Gastroesophageal sphincter (tissue), 3 donors: ENCODE results near the gene KCTD1.

ENCODE experiments used
- EP300 ChIP-seq: sonication (generic); formaldehyde crosslinking; IDR thresholded peaks from one replicate; pipeline ENCODE4 v1.6.1; 2017; ENCODE audit warnings: antibody characterized with exemption, mild to moderate bottlenecking
- POLR2A ChIP-seq, 2 donors: fragments of 450-650 bp; IDR thresholded peaks; one replicate each; pipeline ENCODE4 v1.6.1; 2017; ENCODE audit warnings: antibody characterized with exemption in 2 of 2, mild to moderate bottlenecking in 2 of 2, moderate library complexity in 1 of 2
- POLR2AphosphoS5 ChIP-seq: sonication (generic); formaldehyde crosslinking; IDR thresholded peaks from one replicate; pipeline ENCODE4 v1.6.1; 2017; ENCODE audit warnings: antibody characterized with exemption
- TF ChIP-seq, protein P1 (sequence below), 4 experiments: fragments of 200-600 bp in 2 of 4; fragments of 450-650 bp in 2 of 4; sonication (generic) in 1 of 4; IDR thresholded peaks; one replicate each; pipeline ENCODE4 v1.5.1; 2017 to 2019; ENCODE audit warnings: antibody characterized with exemption in 4 of 4, mild to moderate bottlenecking in 2 of 4, moderate library complexity in 2 of 4

DNA sequence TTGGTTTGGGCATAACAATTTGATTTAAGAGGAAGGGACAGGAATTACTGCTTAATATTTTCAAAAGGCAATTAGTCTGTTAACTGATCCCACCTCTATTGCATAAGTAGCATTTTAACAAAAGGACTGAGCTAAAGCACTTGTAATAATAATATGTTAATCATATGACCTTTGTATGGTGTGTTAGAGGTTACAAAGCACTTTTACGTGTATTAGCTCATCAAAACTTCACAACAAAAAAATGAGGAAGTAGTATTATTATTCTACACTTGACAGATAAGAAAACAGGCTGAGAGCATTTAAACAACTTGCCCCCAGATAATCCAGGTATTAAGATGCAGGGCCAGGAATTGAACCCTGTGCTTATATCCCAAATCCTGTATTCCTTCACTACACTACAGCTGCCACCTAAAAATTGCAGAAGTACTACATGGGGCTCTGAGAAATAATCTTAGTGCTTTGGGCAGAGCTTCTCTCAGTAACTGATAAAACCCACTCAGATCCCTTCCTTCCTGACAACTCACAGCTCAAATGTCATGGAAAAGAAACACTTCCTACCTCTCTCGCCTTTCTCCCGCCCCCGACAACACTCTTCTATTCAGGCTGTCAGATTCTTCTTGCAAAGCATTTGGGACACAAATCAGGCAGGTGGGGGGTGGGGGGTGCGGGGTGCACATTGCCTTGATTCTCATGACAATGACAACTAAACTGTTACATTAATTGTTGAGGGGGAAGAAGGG, 20.7 kb upstream of the KCTD1 start:
- TF ChIP-seq POLR2AphosphoS5 (no peak), POLR2A (IDR thresholded peaks at IDR 0.05) (no peak), EP300 (no peak)
- TF ChIP-seq, protein P1, sequence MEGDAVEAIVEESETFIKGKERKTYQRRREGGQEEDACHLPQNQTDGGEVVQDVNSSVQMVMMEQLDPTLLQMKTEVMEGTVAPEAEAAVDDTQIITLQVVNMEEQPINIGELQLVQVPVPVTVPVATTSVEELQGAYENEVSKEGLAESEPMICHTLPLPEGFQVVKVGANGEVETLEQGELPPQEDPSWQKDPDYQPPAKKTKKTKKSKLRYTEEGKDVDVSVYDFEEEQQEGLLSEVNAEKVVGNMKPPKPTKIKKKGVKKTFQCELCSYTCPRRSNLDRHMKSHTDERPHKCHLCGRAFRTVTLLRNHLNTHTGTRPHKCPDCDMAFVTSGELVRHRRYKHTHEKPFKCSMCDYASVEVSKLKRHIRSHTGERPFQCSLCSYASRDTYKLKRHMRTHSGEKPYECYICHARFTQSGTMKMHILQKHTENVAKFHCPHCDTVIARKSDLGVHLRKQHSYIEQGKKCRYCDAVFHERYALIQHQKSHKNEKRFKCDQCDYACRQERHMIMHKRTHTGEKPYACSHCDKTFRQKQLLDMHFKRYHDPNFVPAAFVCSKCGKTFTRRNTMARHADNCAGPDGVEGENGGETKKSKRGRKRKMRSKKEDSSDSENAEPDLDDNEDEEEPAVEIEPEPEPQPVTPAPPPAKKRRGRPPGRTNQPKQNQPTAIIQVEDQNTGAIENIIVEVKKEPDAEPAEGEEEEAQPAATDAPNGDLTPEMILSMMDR (IDR thresholded peaks at IDR 0.05), result no peak
